DOHH2 (cell line): ENCODE measurements around the gene PDHX.
"Not testable (repeated sequence)": the region's sequence is repeated elsewhere in the genome, so short reads cannot be mapped to it uniquely, and the experiment has no call there.

Source experiments
- H3F3A ChIP-seq: fragments of 200-600 bp; sonication (generic), shearing (Covaris generic); 2 replicates; pipeline ENCODE4 v1.6.0; 2016; ENCODE audit warnings: antibody characterized with exemption, mild to moderate bottlenecking; ENCODE audit not compliant: control insufficient read depth, insufficient read depth
- H3K27ac ChIP-seq: fragments of 200-600 bp; sonication (generic); 2 replicates; pipeline ENCODE4 v1.5.1; 2014; ENCODE audit warnings: low read depth, mild to moderate bottlenecking, low read length, moderate library complexity
- H3K27me3 ChIP-seq: fragments of 200-600 bp; sonication (generic); 2 replicates; pipeline ENCODE4 v1.6.1; 2014; ENCODE audit warnings: mild to moderate bottlenecking, low read length, mixed read lengths; ENCODE audit not compliant: control insufficient read depth
- H3K36me3 ChIP-seq: fragments of 200-600 bp; sonication (generic); 2 replicates; pipeline ENCODE4 v1.6.1; 2014; ENCODE audit warnings: mild to moderate bottlenecking, low read length, moderate library complexity, mixed read lengths; ENCODE audit not compliant: control insufficient read depth
- H3K4me1 ChIP-seq: fragments of 200-600 bp; sonication (generic); 2 replicates; pipeline ENCODE4 v1.6.1; 2014; ENCODE audit warnings: mild to moderate bottlenecking, low read length, mixed read lengths; ENCODE audit not compliant: control insufficient read depth
- H3K4me2 ChIP-seq: fragments of 200-600 bp; sonication (generic); 2 replicates; pipeline ENCODE4 v1.6.0; 2014; ENCODE audit warnings: mild to moderate bottlenecking, low read length, moderate library complexity
- H3K4me3 ChIP-seq: fragments of 200-600 bp; sonication (generic); 2 replicates; pipeline ENCODE4 v1.5.1; 2014; ENCODE audit warnings: mild to moderate bottlenecking, low read length, mixed read lengths
- H3K79me2 ChIP-seq: fragments of 200-600 bp; sonication (generic); 2 replicates; pipeline ENCODE4 v1.6.1; 2014; ENCODE audit warnings: mild to moderate bottlenecking, low read length, mixed read lengths; ENCODE audit not compliant: control insufficient read depth
- H3K9me2 ChIP-seq: fragments of 200-600 bp; sonication (generic); replicated peaks from 2 replicates; pipeline ENCODE4 v1.6.1; 2014; ENCODE audit warnings: mild to moderate bottlenecking, low read length, mixed read lengths; ENCODE audit not compliant: control insufficient read depth
- H3K9me3 ChIP-seq: fragments of 200-600 bp; sonication (generic); 2 replicates; pipeline ENCODE4 v1.6.1; 2014; ENCODE audit warnings: antibody characterized with exemption, low read length, mixed read lengths; ENCODE audit not compliant: control insufficient read depth, insufficient read depth
- H4K20me1 ChIP-seq: fragments of 200-600 bp; sonication (generic); 2 replicates; pipeline ENCODE4 v1.6.0; 2014; ENCODE audit warnings: low read depth, mild to moderate bottlenecking, antibody characterized with exemption, low read length, moderate library complexity; ENCODE audit not compliant: control insufficient read depth, insufficient read depth
- CTCF ChIP-seq: fragments of 200-600 bp; sonication (generic); IDR thresholded peaks from one replicate; pipeline ENCODE4 v1.5.1; 2014; ENCODE audit warnings: antibody characterized with exemption, mild to moderate bottlenecking, low read depth, low read length; ENCODE audit not compliant: poor library complexity, severe bottlenecking
- EZH2phosphoT487 ChIP-seq: fragments of 200-600 bp; sonication (generic); IDR thresholded peaks from 2 replicates; pipeline ENCODE4 v1.6.1; 2017; ENCODE audit warnings: borderline replicate concordance, mild to moderate bottlenecking, antibody characterized with exemption, low read length, moderate library complexity, mixed read lengths

The PDHX gene

GRCh38 chr11:34909955-34910354 lies 6.5 kb upstream of the PDHX start:
- Histone ChIP-seq H3K27me3 (no peaks in the 10 kb centered on the region), H3K36me3 (peaks cover 48% of the 10 kb centered on the region), H4K20me1 (no peaks in the 10 kb centered on the region), H3F3A (no peaks in the 10 kb centered on the region), H3K9me3 (peaks cover 5% of the 10 kb centered on the region; the same call in 1 of the 2 replicates), H3K27ac (no peak overlapping the region), H3K79me2 (peaks cover 75% of the 10 kb centered on the region), H3K9me2 (no peaks in the 10 kb centered on the region), H3K4me3 (no peak overlapping the region), H3K4me2 (no peak overlapping the region), H3K4me1 (peaks cover 7% of the 10 kb centered on the region)
- TF ChIP-seq CTCF = no peak
- no peak for TF ChIP-seq EZH2phosphoT487

- peaks cover 5% of the 10 kb centered on the region; the same call in 1 of the 2 replicates for H3K9me3 ChIP-seq
- H3F3A ChIP-seq = no peaks in the 10 kb centered on the region
- no peak overlapping the region for H3K4me3 ChIP-seq
- peaks cover 48% of the 10 kb centered on the region for H3K36me3 ChIP-seq
- TF ChIP-seq CTCF (no peak), EZH2phosphoT487 (no peak)
- peaks cover 78% of the 10 kb centered on the region for H3K79me2 ChIP-seq
- no peaks in the 10 kb centered on the region for H4K20me1 ChIP-seq
- no peak overlapping the region for H3K4me2 ChIP-seq
- no peaks in the 10 kb centered on the region for H3K27me3 ChIP-seq
- H3K4me1 ChIP-seq = peaks cover 11% of the 10 kb centered on the region
- no peak overlapping the region for H3K27ac ChIP-seq
- H3K9me2 ChIP-seq = no peaks in the 10 kb centered on the region
Observed at GRCh38 chr11:34910817-34911216, 5.6 kb upstream of the PDHX start.

- peaks cover 11% of the 10 kb centered on the region for H3K4me1 ChIP-seq
Observed at GRCh38 chr11:34911676-34912075, 4.7 kb upstream of the PDHX start.

GRCh38 chr11:34913556-34913955 lies 2.9 kb upstream of the PDHX start:
- H3K27me3 ChIP-seq, H3K4me3 ChIP-seq, H3K27ac ChIP-seq, H3K9me3 ChIP-seq, H3F3A ChIP-seq, H3K4me2 ChIP-seq, H3K9me2 ChIP-seq, H4K20me1 ChIP-seq: not testable (repeated sequence)
- H3K79me2 ChIP-seq = peaks cover 77% of the 10 kb centered on the region
- H3K36me3 ChIP-seq = peaks cover 34% of the 10 kb centered on the region
- peaks cover 21% of the 10 kb centered on the region for H3K4me1 ChIP-seq

More at GRCh38 chr11:34911676-34912075, 4.7 kb upstream of the PDHX start:
- H3F3A ChIP-seq = no peaks in the 10 kb centered on the region
- H4K20me1 ChIP-seq = no peaks in the 10 kb centered on the region
- H3K9me2 ChIP-seq = no peaks in the 10 kb centered on the region
- no peak overlapping the region for H3K27ac ChIP-seq
- H3K27me3 ChIP-seq = no peaks in the 10 kb centered on the region
- H3K4me2 ChIP-seq = no peak overlapping the region
- peaks cover 5% of the 10 kb centered on the region; the same call in 1 of the 2 replicates for H3K9me3 ChIP-seq
- H3K4me3 ChIP-seq = no peak overlapping the region
- no peak for TF ChIP-seq CTCF
- no peak for TF ChIP-seq EZH2phosphoT487
- H3K79me2 ChIP-seq = peaks cover 77% of the 10 kb centered on the region
- peaks cover 42% of the 10 kb centered on the region for H3K36me3 ChIP-seq
